NOMO-1 treated with DMSO at 0.1 percent for 48 hours (cell line): ENCODE data around the gene SNX5.

ENCODE experiments used
- DNase-seq: peaks from one replicate; lab custom pipeline; 2025; ENCODE audit not compliant: unreplicated experiment; lab: John Stamatoyannopoulos, UW

The SNX5 gene

DNA sequence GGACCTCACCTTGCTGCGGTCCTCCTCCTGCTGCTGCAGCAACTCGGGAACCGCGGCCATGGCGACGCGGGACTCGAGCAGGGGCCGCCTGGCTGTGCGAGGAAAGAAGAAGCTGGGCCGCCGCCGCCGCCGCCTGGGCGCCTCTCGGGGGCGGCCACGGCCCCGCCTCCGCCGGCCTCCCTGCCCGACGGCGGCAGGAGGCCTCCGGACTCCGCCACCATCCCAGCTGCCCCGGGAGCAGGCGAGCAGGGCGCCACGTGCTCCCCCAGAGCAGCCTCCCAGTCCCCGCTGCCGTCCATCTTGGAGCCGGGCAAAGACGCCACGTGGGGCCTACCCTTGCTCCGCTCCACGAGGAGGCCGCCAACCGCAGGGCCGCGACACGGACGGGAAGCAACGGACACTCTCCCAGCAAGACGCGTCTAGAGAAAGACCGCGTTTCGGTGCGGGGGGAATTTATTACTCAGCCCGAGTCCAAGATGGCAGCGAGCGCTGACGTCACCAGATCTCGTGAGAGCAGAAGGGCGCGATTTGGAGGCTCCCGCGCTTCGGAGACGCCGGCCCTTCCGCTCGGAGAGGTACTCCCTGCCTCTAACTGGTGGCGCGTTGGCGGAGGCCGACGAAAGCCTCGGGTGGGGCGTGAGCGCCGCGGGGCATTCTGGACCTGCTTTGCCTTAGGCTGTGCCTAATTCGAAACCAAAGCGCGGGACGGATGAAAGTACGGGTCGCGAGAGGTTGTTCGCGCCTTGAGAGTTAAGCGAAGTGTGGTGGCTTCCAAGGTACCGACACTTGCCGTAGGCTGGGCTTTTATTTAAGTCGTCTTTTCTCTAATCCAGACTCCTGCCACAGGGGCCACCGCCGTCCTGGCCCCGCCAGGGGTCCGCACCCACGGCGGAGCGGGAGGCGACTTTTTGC, at the start of gene SNX5, which contains the start of gene MGME1:
TSS of gene SNX5 (minus strand) at position 429 of the 912 bp plus-strand sequence. CDS start at position 60, 369 bp downstream.
TSS of gene MGME1 (plus strand) at position 653 of the 912 bp plus-strand sequence. CDS start 842 bp downstream, outside the sequence.
- peak; percentile 98 for DNase-seq

DNA sequence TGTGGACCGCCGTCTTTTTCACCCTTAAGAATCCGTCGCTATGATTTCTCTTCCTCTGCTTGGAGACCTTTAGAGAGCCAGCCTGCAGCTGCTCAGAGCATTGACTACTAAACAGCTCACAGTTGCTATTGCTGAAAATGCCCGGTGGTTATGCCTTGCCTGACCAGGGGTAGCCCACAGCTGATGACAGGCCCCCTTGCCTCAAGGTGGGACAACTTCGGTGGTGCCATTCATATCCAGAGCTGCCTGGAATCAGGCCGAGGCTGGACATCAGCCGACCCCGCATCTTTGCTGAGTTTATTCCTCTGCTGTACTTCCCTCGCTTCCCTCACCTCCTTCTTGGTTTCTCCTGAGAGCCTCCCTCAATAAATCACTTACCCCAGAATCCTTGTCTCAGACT, 49.5 kb upstream of the SNX5 start:
- DNase-seq = no peak

DNA sequence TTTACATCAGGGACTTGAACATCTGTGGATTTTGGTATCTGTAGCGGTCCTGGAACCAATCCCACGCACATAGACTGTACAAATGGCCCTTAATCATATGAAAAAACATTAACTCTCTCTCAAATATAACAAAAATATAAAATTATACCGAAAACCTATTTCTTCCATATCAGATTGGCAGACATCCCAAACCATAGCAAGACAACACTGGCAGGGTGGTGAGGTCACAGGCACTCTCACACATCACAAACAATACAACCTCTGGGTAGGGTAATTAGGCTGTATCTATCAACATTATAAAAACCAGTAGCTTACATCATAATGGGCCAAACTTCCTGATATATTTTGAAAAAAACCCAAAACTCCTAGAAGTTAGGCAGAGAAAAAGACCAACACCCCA, 48.2 kb upstream of the SNX5 start:
- DNase-seq = no peak

DNA sequence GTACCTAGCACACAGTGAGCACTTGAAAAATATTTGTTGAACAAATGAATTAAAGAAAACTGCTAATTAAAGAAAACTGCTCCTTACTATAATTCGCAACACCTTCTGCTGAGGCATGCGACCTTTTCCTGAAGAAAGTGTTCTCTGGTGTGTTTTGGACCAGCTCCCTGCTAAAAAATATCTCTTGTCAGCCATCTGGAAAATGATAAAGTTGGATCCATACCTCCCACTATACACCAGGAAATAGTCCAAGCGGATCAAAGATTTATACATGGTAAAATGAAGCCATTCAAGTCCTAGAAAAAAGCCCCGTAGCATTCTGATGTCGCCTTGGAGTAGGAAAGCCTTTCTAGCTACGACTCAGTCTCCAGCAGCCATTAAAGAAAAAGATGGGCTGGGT, 45.8 kb upstream of the SNX5 start:
- DNase-seq = no peak

DNA sequence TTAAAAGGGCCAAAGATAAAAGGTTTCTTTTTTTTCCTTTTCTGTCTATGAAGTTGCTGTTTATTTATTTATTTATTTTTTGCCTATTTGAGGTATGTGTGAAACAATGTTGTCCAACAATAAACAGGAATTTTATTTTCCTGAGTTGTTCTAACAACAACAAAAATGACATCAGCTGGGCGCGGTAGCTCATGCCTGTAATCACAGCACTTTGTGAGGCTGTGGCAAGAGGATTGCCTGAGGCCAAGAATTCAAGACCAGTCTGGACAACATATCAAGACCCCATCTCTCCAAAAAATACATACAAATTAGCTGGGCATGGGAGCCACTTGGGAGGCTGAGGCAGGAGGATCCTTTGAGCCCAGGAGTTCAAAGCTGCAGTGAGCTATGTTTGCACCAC, 44.3 kb upstream of the SNX5 start:
- DNase-seq = no peak

DNA sequence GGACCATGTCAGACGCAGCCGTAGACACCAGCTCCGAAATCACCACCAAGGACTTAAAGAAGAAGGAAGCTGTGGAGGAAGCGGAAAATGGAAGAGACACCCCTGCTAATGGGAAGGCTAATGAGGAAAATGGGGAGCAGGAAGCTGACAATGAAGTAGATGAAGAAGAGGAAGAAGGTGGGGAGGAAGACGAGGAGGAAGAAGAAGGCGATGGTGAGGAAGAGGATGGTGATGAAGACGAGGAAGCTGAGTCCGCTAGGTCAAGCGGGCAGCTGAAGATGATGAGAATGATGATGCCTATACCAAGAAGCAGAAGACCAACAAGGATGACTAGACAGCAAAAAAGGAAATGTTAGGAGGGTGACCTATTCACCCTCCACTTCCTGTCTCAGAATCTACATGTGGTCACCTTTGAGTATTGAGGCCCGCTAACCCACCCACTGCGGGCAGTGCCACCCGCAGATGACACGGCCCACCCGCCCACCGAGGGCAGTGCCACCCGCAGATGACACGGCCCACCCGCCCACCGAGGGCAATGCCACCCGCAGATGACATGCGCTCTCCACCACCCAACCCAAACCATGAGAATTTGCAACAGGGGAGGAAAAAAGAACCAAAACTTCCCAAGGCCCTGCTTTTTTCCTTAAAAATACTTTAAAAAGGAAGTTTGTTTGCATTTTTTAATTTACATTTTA, 43.5 kb upstream of the SNX5 start:
- DNase-seq = no peak

DNA sequence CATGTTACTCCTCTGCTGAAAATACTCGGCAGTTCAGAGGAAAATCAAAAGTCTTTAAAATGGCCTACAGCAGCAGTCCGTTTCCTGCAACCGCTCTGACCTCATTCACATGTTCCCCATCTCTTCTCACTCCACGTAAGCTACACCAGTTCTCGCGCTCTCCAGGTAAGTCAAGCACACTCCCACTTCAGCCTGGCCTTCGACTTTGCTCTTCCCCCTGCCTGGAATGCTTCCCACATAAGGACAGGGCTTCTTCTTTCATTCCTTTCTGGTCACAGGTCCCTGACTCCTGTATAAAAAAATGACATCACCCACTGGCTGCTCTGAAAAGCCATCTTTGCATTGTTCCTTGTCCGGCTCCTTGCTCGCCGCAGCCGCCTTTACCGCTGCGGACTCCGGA, 42.9 kb upstream of the SNX5 start:
- no peak for DNase-seq

DNA sequence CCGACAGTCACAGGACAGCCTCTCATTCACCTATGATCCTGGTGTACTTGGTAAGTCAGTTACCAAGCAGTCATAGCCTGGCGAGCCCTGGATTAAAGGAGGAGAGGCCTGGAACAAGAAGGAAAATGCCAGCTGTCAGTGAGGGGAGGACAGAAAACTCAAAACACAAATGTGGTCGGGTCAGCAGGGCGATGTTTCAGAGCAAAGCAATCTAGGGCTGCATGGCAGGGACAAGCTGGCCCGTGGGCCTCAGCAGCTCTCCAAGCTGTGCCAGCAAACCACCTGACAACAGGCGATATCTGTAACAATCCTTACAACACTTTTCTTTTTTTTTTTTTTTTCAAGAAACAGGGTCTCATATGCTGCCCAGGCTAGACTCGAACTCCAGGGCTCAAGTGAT, 40.5 kb upstream of the SNX5 start:
- DNase-seq = no peak

DNA sequence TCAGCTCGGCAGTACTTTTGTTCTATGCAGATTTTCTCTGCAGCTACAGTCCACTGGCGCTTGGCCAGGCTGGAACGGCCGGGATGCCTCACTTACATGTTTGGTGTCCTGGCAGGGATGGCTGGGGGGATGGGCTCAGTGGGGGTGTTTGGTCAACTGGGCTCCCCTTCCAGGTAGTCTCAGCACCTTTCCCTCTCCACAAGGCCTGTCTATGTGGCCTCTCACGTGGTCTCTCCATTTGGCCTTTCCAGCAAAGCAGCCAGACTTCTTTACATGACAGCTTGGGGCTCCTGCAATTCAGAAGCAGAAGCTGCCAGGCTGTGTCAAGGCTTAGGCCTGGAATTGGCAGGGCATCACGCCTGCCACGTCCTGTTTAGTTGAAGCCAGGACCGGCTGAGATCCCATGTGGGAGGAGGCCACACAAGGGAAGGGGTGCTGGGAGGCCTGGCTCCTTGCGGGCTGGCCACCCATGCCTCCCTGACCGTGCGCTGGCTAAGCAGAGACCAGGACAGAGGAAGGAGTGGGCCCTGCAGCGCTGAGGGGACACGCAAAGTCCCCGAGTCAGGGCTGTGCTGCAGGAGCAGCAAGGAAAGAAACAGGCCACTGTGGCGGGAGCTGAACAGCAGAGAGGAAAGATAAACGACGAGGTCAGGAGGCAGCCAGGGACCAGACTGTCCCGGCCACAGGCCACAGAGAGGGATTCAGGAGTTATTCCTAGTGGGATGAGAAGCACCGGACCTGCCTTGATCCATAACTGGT, 39.1 kb upstream of the SNX5 start:
- DNase-seq = no peak

DNA sequence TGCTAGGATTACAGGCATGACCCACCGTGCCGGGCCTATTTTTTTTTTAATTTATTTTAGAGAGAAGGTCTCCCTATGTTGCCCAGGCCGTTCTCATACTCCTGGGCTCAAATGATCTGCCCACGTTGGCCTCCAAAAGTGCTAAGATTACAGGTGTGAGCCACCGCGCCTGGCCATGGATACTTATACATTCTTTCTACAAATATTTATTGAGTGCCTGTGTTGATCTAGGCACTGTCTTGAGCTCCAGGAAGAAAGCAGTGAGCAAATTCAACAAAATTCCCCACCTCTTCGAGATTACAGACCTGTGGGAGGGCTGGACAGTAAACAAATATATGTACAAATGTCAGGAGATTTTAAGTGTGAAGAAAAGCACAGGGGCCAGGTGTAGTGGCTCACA, 38.1 kb upstream of the SNX5 start:
- DNase-seq = no peak

DNA sequence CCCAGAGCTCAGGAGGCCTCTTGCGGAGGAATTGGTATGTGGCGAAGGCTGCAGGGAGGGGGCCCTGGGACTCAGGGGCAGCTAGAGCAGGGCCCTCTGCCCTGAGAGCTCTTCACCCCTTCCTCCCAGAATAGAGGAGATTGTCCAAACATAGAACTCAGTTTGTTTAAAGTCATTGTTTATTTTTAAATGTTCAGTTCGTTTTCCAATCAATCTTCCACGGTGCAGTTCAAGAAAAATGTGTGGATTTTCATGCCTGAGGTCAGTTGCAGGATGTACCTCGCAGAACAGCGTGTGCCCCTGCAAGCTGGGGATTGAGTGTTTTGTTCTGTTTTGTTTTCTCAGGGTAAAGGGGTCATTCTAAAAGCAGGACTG, 37.4 kb upstream of the SNX5 start:
- DNase-seq = no peak

DNA sequence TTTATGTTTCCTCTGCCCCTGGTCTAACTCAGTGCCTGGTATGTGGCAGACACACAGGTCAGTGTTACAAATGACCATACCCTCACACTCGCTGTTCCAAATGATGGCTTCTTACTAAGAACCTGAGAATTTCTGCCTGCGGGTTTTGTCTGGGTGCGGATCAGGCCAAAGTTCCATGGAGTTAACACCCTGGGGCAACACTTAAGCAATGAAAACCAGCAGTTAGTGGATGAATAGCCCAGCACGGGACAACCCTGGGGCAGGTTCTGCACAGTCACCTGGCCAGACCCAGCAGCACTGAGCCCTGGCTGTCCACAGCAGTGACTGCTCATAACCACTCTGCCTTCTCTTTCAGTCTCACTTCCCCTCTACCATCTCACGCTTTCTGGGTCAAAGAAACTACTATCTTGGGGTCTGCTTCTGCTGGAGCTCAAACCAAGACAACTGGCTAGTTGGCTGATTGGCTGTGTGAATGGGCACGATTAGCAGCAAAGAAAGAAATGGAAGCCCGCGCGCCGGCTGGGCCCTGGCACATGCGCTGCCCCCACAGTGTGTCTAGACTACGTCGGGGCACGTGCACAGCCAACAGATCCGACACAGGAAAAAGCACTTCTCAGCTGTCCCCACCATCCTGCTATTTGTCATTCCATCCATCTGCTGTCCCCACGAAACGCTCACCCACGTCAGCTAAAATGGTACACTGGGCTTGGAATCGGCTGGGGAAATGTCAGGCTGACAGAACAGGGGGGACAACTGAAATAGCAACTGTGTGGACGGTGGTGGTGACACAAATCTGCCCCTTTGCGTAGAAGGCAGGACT, 36.8 kb upstream of the SNX5 start:
- DNase-seq = peak; percentile 8

DNA sequence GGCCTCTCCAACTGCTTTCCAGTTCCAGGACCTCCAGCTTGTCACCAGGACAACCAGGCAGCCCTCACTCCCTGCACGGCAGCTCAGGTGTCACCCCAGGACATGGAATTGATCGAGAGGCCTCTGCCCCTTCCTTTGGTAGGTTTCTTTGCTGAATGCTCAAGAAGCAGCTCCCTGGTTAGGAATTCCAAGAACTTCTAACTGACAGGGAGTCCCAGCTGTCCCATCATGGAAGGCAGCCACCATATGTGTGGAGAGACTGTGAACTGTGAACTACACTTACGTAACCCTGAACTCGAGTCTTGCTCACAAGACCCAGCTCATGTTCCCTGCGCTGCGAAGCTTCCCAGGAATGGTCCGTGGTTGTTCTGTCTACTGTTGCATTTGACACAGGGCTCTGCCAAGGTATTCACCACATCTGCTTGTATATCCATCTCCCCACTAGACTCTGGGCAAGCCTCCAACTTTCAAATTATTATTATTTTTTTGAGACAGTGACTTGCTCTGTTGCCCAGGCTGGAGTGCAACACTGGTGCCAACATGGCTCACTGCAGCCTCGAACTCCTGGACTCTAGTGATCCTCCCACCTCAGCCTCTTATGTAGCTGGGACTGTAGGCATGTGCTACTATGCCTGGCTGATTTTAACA, 35.9 kb upstream of the SNX5 start:
- DNase-seq = no peak

DNA sequence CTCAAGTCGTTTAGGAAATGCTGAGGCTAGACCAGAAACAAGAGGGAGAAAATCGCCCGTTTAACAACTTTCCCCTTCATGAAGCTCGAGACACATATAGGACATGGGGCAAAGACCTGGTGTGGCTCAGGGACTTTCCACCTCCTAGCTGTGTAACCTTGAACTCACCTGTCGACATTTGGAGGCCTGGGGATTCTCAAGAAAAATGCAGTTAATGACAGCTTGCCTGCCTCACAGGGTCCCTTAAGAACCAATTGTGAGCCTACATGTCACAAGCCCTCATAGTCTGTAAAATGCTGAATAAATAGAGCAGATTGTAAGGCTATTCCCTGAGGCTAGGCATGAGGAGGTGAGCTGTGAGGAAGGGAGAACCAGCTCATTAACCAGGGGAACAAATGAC, 35.3 kb upstream of the SNX5 start:
- DNase-seq = no peak

DNA sequence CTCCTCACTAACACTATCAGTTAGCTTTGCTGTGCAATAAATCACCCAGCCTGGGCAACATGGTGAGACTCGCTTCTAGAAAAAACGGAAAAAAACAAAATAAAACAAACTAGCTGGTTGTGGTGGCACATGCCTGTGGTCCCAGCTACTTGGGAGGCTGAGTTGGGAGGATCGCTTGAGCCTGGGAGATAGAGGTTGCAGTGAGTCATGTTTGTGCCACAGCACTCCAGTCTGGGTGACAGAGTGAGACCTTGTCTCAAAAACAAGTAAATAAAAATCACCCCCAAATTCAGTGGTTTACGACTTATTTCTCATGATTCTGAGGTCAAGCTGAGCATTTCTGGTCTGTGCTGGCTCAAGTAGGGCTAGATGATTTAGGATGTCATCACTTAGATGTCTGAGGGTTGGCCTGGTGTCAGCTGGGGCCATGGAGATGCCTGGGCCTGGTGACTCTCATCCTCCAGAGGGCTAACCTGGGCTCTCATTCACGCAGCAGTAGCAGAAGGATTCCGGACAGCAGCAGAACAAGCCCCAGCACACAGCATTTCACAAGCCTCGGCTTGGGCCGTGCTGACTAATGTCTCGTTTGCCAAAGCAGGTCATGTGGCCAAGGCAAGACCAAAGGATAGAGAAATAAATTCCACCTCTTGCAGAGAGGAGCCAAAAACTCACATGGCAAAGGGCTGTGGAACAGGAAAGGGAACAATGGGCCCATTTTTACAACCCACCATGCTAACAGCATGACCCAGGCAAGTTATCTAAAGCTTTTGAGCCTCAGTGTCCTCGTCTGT, 32.7 kb upstream of the SNX5 start:
- DNase-seq = no peak

DNA sequence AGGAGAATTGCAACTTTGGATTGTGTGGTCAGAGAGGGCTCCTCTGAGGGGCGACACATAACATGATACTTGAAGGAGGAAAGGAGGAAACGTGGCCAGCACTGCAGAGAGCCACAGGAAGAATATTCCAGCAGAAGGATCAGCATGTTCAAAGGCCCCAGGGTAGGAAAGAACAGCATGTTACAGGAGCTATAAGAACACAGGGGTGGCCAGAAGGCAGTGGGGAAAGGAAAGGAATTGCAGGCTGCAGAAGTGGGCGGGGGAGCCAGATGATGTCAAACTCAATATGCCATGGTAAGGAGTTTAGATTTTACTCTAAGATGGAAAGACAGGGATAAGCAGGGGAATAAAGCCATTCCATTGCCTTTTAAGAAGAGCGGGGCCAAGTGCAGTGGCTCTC, 31.0 kb upstream of the SNX5 start:
- DNase-seq = no peak

DNA sequence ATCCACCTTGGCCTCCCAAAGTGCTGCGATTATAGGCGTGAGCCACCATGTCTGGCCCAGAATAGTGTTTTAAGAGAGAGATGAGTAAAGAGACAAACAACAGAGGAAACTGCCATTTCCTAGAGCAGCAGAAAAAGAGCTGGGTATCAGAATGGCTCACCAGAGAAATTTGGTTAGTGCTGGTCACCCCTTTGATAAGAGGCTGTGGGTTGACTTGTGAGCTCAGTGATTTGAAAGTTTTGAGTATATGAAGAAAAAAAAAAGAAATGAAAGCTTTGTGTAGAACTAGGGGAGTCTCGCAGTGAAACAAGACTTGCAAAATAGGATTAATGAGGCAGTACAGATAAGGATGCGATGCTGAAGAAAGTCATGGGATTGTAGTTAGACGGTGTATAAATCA, 29.9 kb upstream of the SNX5 start:
- no peak for DNase-seq

DNA sequence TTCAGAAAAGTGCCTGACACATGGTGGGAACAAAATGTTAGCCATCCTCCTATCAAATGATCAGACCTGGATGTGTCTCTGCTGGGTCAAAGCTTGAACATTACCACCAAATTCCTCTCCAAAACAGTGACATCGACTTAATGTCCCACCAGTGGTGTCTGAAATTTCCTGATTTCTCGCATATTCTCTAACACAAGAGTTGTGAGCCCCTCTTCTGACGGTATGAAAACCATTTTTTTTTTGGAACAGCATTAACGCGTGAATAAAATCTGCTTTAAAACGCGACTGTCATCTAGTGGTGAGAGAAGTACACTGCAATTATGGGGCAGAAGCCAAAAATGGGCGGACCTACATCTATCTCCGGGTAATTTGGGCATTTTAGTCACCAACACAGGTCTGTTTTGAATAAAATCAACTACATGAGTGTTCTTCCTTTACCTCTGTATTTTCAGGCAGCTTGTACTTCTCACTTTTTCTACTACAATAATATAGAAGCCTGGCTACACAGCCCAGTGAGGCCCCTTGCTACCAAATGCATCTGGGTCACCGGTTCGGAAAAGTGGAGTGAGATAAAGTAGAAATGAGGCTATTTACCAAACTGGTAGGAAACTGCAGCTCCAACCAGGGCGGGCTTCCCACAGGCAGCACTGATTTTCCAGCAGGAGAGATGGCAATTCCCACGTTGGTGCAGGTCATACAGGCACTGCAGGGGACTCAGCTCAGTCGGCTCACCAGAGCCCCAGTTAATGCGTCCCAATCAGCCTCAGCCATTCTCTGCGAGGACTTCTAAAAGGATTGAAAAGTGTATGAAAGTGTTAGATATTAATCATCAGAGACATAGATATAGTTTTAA, 27.6 kb upstream of the SNX5 start:
- DNase-seq = peak; percentile 55

DNA sequence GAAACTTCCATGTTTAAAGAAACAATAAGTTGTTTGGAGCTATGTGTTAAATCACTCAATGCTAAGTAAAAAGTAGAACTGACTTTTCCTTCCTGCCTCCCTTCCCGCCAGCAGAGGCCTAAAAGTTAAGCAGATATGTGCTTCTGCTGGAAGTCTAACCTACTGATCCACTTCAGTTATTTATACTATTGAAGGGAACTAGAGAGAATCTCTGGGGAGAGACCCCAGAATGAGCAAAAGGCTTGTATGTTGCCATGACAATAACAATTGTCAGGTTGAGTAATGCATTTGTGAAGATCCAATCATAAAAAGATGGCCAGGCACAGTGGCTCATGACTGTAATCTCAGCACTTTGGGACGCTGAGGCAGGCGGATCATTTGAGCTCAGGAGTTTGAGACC, 25.0 kb upstream of the SNX5 start:
- DNase-seq = no peak
